NB4 (cell line): Measurements from ENCODE around the gene ALCAM.

Experiments
- CTCF ChIP-seq: IDR thresholded peaks from one replicate; pipeline ENCODE4 v1.5.1; 2012; ENCODE audit warnings: low read depth, low read length
- MAX ChIP-seq: IDR thresholded peaks from 2 replicates; pipeline ENCODE4 v1.6.1; 2011; ENCODE audit warnings: low read depth, low read length
- POLR2A ChIP-seq: IDR thresholded peaks from 2 replicates; pipeline ENCODE4 v1.6.1; 2011; ENCODE audit warnings: mild to moderate bottlenecking; ENCODE audit not compliant: insufficient read length; ENCODE audit errors: extremely low read depth

- TF ChIP-seq CTCF (no peak), MAX (no peak), POLR2A (no peak)
Measured at GRCh38 chr3:105351821-105352220, 14.9 kb upstream of the ALCAM start.
